ENCODE results near the gene RRAGD.

The RRAGD gene

GRCh38 chr6:89328976-89329375 is 83.1 kb downstream of the RRAGD start:
- Histone ChIP-seq H3K4me3 (no peak overlapping the region), H3K27ac (no peak overlapping the region)
- TF ChIP-seq, protein P1, sequence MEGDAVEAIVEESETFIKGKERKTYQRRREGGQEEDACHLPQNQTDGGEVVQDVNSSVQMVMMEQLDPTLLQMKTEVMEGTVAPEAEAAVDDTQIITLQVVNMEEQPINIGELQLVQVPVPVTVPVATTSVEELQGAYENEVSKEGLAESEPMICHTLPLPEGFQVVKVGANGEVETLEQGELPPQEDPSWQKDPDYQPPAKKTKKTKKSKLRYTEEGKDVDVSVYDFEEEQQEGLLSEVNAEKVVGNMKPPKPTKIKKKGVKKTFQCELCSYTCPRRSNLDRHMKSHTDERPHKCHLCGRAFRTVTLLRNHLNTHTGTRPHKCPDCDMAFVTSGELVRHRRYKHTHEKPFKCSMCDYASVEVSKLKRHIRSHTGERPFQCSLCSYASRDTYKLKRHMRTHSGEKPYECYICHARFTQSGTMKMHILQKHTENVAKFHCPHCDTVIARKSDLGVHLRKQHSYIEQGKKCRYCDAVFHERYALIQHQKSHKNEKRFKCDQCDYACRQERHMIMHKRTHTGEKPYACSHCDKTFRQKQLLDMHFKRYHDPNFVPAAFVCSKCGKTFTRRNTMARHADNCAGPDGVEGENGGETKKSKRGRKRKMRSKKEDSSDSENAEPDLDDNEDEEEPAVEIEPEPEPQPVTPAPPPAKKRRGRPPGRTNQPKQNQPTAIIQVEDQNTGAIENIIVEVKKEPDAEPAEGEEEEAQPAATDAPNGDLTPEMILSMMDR (IDR thresholded peaks at IDR 0.05): no peak
- DNase-seq (ENCODE audit: low spot score): no peak

GRCh38 chr6:89324304-89324703 is 87.8 kb downstream of the RRAGD start:
- H3K27ac ChIP-seq: no peak overlapping the region
- TF ChIP-seq, protein P1 (IDR thresholded peaks at IDR 0.05): no peak
- DNase-seq (ENCODE audit: low spot score): no peak
- H3K4me3 ChIP-seq: no peak overlapping the region

DNA sequence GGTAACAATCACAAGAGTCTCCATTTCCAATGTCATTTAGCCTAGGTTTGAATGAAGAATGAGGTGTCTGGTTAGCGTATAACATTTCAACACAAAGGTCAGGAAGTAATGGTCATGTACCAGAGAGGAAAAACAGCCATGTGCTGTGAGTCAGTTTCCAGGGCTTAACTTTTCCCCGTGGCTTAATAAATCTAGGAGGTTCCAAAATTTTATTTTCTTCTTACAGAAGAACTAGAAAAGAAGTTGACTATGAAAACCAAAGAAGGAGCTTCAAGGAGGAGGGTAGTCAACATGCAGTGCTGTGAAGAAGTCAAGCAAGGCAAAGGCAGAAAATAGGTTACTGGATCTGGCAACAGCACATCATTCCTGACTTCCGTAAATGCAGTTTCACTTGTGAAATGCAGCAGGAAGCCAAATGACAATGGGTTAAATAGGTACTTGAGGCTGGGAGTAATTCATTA is 88.5 kb downstream of the RRAGD start:
- H3K4me3 ChIP-seq: no peak overlapping the region
- H3K27ac ChIP-seq: no peak overlapping the region
- DNase-seq (ENCODE audit: low spot score): no peak
- TF ChIP-seq, protein P1 (IDR thresholded peaks at IDR 0.05): no peak

DNA sequence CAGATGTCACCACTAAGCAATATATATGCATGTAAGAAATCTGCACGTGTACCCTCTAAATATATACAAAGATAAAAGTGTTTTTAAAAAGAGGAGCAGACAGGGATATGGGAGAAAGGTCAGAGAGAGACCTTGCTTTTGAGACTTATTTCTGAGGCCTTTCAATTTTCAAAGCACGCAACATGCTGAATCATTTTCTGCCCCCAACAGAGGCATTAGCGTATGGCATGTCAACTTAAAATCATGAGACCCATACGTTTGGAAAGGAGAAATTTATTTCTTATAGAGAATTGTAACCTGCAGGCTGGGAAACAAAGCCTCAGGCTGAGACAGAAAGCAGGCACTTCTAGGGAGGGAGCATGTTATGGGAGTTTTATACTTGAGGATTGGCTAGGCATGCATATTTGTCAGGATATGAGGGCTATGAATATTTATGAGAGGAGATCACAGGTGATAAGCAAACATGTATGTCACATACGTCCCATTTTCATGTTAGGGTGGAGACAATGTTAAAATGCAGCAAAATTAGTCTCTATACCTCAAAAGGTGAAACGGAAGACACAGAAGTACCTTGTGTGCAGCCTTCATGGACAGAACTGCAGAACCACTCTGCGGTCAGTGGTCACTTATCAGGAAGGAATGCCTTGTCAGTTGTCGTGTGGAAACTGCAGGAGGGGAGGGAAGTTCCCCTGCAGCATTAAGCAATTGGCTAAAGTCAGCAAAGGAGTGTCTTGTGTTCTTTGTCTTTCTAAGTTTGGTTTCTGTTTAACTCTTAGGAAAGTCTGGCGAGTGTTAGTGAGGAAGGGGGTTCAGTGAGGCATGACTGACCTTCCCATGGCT is 90.7 kb downstream of the RRAGD start:
- TF ChIP-seq, protein P1 (IDR thresholded peaks at IDR 0.05): no peak
- no peak overlapping the region for H3K4me3 ChIP-seq
- H3K27ac ChIP-seq: no peak overlapping the region
- no peak for DNase-seq (ENCODE audit: low spot score)

DNA sequence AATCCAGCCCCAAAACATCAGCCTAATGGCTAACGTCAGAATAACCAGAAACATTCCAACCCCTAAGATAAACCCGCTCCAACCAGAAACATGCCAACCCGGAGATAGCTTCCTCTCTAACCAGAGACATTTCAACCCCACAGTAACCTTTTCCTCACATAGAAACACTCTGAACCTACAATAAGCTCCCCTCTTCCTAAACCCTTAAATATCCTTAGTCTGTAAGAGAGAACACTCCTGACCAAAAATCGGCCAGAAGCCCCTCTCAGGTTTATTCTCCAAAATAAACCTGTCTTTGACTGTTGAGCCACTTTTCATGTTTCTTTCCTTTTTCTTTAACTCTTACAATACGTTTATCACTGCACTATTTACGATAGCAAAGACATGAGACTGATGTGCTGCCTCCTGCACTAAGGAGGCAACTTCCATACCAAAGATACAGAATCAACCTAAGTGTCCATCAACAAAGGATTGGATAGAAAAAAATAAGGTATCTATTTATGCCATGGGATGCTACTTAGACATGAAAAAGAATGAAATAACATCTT is 92.0 kb downstream of the RRAGD start:
- Histone ChIP-seq H3K4me3 (no peak overlapping the region), H3K27ac (no peak overlapping the region)
- TF ChIP-seq, protein P1 (IDR thresholded peaks at IDR 0.05): no peak
- no peak for DNase-seq (ENCODE audit: low spot score)

DNA sequence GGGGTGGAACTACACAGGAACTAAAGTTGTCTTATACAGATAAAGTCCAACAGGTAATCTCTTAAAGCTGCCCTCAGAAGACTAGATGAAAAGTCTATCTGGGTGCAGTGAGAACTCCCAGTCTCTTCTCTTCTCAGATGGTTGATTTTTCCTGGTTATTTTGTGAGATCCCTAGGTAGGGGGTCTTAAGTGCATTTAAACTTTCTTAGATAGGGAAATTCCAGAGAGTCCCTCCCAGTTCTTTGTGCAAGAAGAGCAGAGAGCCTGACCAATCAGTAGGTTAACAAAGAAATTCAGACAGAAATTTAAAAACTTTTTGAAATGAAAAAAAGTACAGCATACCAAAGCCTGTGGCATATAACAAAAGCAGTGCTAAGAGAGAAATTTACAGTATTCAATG is 95.0 kb downstream of the RRAGD start:
- no peak overlapping the region for H3K4me3 ChIP-seq
- DNase-seq (ENCODE audit: low spot score): no peak
- TF ChIP-seq, protein P1 (IDR thresholded peaks at IDR 0.05): no peak
- H3K27ac ChIP-seq: no peak overlapping the region
